HG03354 (cell line): ENCODE results near the gene COQ8B.

ENCODE experiments used
- ATAC-seq: cut with Tn5 transposase; IDR thresholded peaks from one replicate; pipeline ENCODE4 v1.9.1; 2021; ENCODE audit warnings: mild to moderate bottlenecking; ENCODE audit not compliant: unreplicated experiment, poor library complexity, severe bottlenecking

Gene COQ8B

GRCh38 chr19:40695881-40696280, 20.8 kb downstream of the COQ8B start:
- ATAC-seq: no peak

GRCh38 chr19:40693896-40694295, 22.8 kb downstream of the COQ8B start:
- ATAC-seq: no peak

GRCh38 chr19:40693150-40693788, 23.4 kb downstream of the COQ8B start:
- ATAC-seq: no peak

- no peak for ATAC-seq
Measured at GRCh38 chr19:40692212-40692551, 24.5 kb downstream of the COQ8B start.

- no peak for ATAC-seq
Measured at GRCh38 chr19:40691421-40692211, 25.1 kb downstream of the COQ8B start.

GRCh38 chr19:40690693-40691420, 25.8 kb downstream of the COQ8B start:
- ATAC-seq: peak; percentile 63

GRCh38 chr19:40690050-40690692, 26.5 kb downstream of the COQ8B start, which contains the start of gene NUMBL:
NUMBL (minus strand) TSS chr19:40690651; CDS start chr19:40690483, 168 bp downstream.
- no peak for ATAC-seq

- no peak for ATAC-seq
Measured at GRCh38 chr19:40689339-40690049, 27.2 kb downstream of the COQ8B start.

- no peak for ATAC-seq
Measured at GRCh38 chr19:40688987-40689338, 27.7 kb downstream of the COQ8B start.

- no peak for ATAC-seq
Measured at GRCh38 chr19:40688309-40688708, 28.4 kb downstream of the COQ8B start.

- ATAC-seq: no peak
Measured at GRCh38 chr19:40687525-40688016, 29.1 kb downstream of the COQ8B start.

- no peak for ATAC-seq
Measured at GRCh38 chr19:40686882-40687524, 29.7 kb downstream of the COQ8B start.

- no peak for ATAC-seq
Measured at GRCh38 chr19:40685563-40685962, 31.1 kb downstream of the COQ8B start.

- ATAC-seq: no peak
Measured at GRCh38 chr19:40685016-40685526, 31.6 kb downstream of the COQ8B start.

- ATAC-seq: no peak
Measured at GRCh38 chr19:40684280-40684679, 32.4 kb downstream of the COQ8B start.

- ATAC-seq: no peak
Measured at GRCh38 chr19:40683437-40683836, 33.2 kb downstream of the COQ8B start.

GRCh38 chr19:40682431-40682964, 34.2 kb downstream of the COQ8B start:
- no peak for ATAC-seq

GRCh38 chr19:40681039-40681438, 35.6 kb downstream of the COQ8B start:
- ATAC-seq: no peak

GRCh38 chr19:40677156-40677555, 39.5 kb downstream of the COQ8B start:
- no peak for ATAC-seq
